IPS-NIHi11 (cell line): Measurements from ENCODE around the gene TCAF1.
"Not testable (repeated sequence)": the region's sequence is repeated elsewhere in the genome, so short reads cannot be mapped to it uniquely, and the experiment has no call there.

Source experiments
- DNase-seq: peaks from one replicate; pipeline ENCODE4 v3.0.0; 2012; ENCODE audit warnings: mixed read lengths, low spot score

Gene TCAF1

GRCh38 chr7:143855443-143855842 lies 46.5 kb downstream of the TCAF1 start:
- not testable (repeated sequence) for DNase-seq

GRCh38 chr7:143850682-143851081 lies 51.3 kb downstream of the TCAF1 start:
- DNase-seq: no peak

- no peak for DNase-seq
Measured at GRCh38 chr7:143849785-143850479, 52.0 kb downstream of the TCAF1 start.

DNA sequence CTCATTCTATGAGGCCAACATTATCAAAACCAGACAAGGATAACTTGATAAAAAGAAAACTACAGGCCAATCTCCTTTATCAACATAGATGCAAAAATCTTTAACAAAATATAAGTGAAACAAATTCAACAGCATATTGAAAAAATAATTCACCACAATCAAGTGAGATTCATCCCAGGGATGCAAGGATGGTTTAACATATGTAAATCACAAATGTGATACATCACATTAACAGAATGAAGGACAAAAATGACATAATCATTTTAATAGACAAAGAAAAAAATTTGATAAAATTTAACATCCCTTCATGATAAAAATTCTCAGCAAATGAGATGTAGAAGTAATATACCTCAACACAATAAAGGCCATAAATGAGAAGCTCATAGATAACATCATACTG lies 53.8 kb downstream of the TCAF1 start:
- no peak for DNase-seq

- DNase-seq: no peak
Measured at GRCh38 chr7:143846692-143847091, 55.3 kb downstream of the TCAF1 start.

DNA sequence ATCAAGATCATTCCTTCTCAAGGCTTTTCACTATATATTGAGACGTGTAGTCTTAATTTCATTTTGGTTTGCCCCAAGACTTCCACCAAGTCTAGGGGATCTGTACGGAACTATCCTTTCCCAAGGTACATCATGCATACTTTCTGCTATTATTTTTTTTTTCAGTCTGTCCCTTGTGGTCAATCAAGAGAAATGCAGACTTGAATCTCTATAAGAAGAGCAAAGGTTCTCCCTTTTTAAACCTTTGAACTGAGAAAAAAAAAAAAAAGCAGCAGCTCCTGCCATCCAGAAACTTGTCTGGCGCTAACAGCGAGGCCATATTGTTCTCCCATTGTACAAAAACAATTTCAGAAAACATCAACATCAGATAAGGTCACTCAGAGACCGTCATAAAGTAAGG lies 60.3 kb downstream of the TCAF1 start:
- DNase-seq: not testable (repeated sequence)

- not testable (repeated sequence) for DNase-seq
Measured at GRCh38 chr7:143840062-143840461, 61.9 kb downstream of the TCAF1 start.

- DNase-seq: not testable (repeated sequence)
Measured at GRCh38 chr7:143837223-143837622, 64.8 kb downstream of the TCAF1 start.

DNA sequence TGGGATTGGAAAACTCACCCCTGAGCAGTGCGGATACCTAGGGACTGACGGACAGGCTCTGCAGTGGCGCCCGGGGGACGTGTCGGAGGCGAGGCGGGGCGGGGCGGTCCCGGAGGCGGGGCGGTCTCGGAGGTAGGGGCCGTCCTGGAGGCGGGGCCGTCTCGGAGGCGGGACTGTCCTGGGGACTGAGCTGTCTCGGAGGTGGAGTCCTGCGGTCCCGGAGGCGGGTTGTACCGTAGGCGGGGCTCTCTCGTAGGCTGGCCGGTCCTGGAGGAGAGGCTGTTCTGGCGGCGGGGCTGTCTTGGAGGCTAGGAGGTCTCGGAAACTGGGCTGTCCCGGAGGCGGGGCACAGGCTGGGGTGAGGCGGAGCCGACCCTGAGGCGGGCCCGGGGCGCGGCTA lies 65.4 kb downstream of the TCAF1 start:
- not testable (repeated sequence) for DNase-seq

- DNase-seq: not testable (repeated sequence)
Measured at GRCh38 chr7:143836088-143836487, 65.9 kb downstream of the TCAF1 start.

GRCh38 chr7:143826578-143826977 lies 75.4 kb downstream of the TCAF1 start:
- DNase-seq: not testable (repeated sequence)

- not testable (repeated sequence) for DNase-seq
Measured at GRCh38 chr7:143824295-143825135, 77.5 kb downstream of the TCAF1 start.

DNA sequence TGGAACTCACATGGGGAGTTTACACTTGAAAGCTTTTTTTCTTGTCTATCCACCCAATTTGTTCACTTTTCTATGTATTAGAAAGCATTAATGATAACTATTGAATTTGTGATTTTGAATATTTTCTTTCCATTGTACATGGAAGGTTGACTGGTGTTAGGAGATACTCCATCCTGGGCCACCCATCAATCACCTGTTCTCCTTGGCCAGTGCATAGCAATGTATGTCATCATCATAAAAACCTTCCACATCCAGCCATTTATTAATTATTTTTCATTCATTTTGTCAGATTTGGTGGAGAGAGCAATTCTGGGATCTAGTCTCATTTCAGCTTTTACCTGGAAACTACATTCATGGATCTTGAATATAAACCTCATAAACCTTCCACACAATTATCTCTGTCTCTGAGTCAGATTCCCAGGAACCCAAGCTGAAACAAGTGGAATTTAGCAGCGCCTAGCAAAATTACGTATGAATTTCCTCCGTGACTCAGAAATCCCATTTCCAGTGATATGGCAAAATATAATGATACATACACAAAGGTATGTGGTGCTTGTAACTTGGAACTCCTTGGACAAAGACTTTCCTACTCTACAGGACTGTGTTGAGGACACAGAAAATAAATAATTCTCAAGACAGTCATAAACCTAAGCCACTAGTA lies 78.2 kb downstream of the TCAF1 start:
- DNase-seq: not testable (repeated sequence)

DNA sequence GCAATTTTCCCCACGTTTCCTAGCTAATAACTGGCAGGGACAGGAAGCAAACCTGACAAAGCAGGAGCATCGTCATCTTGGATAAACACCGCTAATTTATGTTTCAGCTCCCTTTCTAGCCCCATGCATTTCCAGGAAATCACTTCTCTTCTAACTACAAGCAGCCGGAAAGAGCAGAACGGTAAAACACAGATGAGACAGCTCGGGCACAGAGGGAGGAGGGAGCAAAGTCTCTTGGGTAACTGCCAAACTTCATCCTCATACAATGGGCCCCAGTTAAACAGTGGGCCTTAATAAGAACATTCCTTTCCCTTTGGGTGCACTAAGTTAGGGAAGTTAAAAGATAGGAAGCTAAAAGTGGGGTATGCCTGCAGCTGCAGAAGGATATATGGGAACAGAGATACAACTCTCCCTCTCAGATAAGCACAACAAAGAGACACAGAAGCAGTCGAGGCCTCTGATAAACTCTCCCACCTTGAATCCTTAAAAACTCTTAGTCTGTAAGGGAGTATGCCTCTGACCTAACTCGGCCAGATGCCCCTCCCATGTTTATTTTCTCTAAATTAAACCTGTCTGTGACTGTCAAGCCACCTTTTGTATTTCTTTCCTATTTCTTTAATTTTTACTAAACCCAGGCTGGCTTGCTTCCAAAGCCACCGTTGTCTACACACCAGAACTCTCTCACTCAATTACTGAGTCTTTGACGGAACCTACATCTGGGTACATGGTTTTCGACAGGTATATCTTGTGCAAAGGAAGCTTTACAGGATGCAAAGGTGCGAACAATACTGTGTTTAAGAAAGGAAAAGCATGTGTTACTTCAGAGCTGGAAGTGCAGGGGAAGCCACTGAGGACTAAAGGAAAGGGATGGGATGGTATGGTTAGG lies 80.3 kb downstream of the TCAF1 start:
- not testable (repeated sequence) for DNase-seq

GRCh38 chr7:143817873-143818272 lies 84.1 kb downstream of the TCAF1 start:
- DNase-seq: not testable (repeated sequence)

- not testable (repeated sequence) for DNase-seq
Measured at GRCh38 chr7:143816471-143817133, 85.4 kb downstream of the TCAF1 start.

GRCh38 chr7:143810639-143811038 lies 91.3 kb downstream of the TCAF1 start:
- DNase-seq: not testable (repeated sequence)

- DNase-seq: not testable (repeated sequence)
Measured at GRCh38 chr7:143806664-143807071, 95.3 kb downstream of the TCAF1 start.
